Islet precursor cell (in vitro differentiated cells): ENCODE data around the gene NDEL1.
"Not testable (repeated sequence)": the region's sequence is repeated elsewhere in the genome, so short reads cannot be mapped to it uniquely, and the experiment has no call there.

Experiments
- DNase-seq: peaks from one replicate; pipeline ENCODE4 v3.0.0-alpha.2; 2018

NDEL1 gene

GRCh38 chr17:8435245-8436168, at the start of gene NDEL1:
Gene NDEL1 (plus strand): TSS chr17:8435884. CDS start chr17:8444272, 8,388 bp downstream.
- peak; percentile 100 for DNase-seq

GRCh38 chr17:8386841-8387240, 48.8 kb upstream of the NDEL1 start:
- no peak for DNase-seq

- DNase-seq, result no peak
Observed at GRCh38 chr17:8387914-8388651, 47.6 kb upstream of the NDEL1 start.

- peak; percentile 78 for DNase-seq
Observed at GRCh38 chr17:8391711-8392110, 44.0 kb upstream of the NDEL1 start.

- DNase-seq, result peak; percentile 62
Observed at GRCh38 chr17:8392274-8392673, 43.4 kb upstream of the NDEL1 start.

GRCh38 chr17:8392674-8393469, 42.8 kb upstream of the NDEL1 start:
- no peak for DNase-seq

- DNase-seq, result peak; percentile 79
Observed at GRCh38 chr17:8393470-8394231, 42.0 kb upstream of the NDEL1 start.

- not testable (repeated sequence) for DNase-seq
Observed at GRCh38 chr17:8394497-8394896, 41.2 kb upstream of the NDEL1 start.

- DNase-seq, result no peak
Observed at GRCh38 chr17:8397636-8398035, 38.0 kb upstream of the NDEL1 start, which contains the start of gene RNF222. Gene RNF222 (minus strand): TSS chr17:8397827. CDS start chr17:8393461, 4,366 bp downstream.

GRCh38 chr17:8398980-8399379, 36.7 kb upstream of the NDEL1 start:
- DNase-seq, result no peak

GRCh38 chr17:8401107-8401506, 34.6 kb upstream of the NDEL1 start:
- DNase-seq, result no peak

GRCh38 chr17:8402921-8403536, 32.7 kb upstream of the NDEL1 start:
- DNase-seq, result no peak

GRCh38 chr17:8405499-8406016, 30.1 kb upstream of the NDEL1 start:
- DNase-seq, result no peak

- no peak for DNase-seq
Observed at GRCh38 chr17:8406174-8406573, 29.5 kb upstream of the NDEL1 start.

GRCh38 chr17:8408371-8408770, 27.3 kb upstream of the NDEL1 start:
- peak; percentile 82 for DNase-seq

GRCh38 chr17:8409966-8410882, 25.5 kb upstream of the NDEL1 start:
- peak; percentile 95 for DNase-seq

GRCh38 chr17:8410883-8411238, 24.8 kb upstream of the NDEL1 start:
- DNase-seq, result no peak

GRCh38 chr17:8412089-8412488, 23.6 kb upstream of the NDEL1 start:
- no peak for DNase-seq

GRCh38 chr17:8413328-8413727, 22.4 kb upstream of the NDEL1 start:
- no peak for DNase-seq

- no peak for DNase-seq
Observed at GRCh38 chr17:8413938-8414337, 21.7 kb upstream of the NDEL1 start.
